GM12878 (cell line): ENCODE data around the gene SCEL. TPM values are rescaled to one million over a fixed set of nuclear protein-coding genes. Genes with fewer than 3 reads are reported as not detected.
A peak's percentile ranks its signal among the peaks of the same experiment; 100 is the strongest.

ENCODE experiments used
- ATAC-seq: fragments of 200-7000 bp; cut with Tn5 transposase; 3 replicates; pipeline ENCODE4 v1.9.1; 2020; ENCODE audit warnings: mild to moderate bottlenecking, moderate library complexity
- BruUV-seq: library from RNA; stranded (reverse); fragments of 400-500 nt; replicated peaks from 2 replicates; lab custom pipeline; 2021; lab: Mats Ljungman, UMichigan
- CTCF ChIA-PET: fragments of 300-600 bp; sonication (Branson Sonifier 250); formaldehyde crosslinking; extraction: SDS; loops from one replicate; lab custom pipeline; 2021; ENCODE audit warnings: inconsistent platforms; lab: Yijun Ruan, JAX
- POLR2A ChIA-PET: fragments of 350-600 bp; formaldehyde crosslinking; extraction: SDS; loops from one replicate; lab custom pipeline; 2021; ENCODE audit warnings: inconsistent platforms; lab: Charles Lee
- RAD21 ChIA-PET: fragments of 300-600 bp; sonication (Branson Sonifier 250); formaldehyde crosslinking; loops from one replicate; lab custom pipeline; 2023; ENCODE audit warnings: antibody characterized with exemption; ENCODE audit not compliant: unreplicated experiment; lab: Charles Lee
- SMC1A ChIA-PET: fragments of 300-600 bp; sonication (Branson Sonifier 250); formaldehyde crosslinking; loops from one replicate; lab custom pipeline; 2023; ENCODE audit not compliant: unreplicated experiment, uncharacterized antibody; lab: Charles Lee
- DNase-seq: peaks from one replicate; pipeline ENCODE4 v3.0.0-alpha.2; 2011; ENCODE audit warnings: low read depth, low spot score
- FAIRE-seq: peaks from 3 replicates; lab custom pipeline; 2011; peaks lifted over from hg19 to GRCh38; lab: Jason Lieb, UNC
- H2AFZ ChIP-seq: 2 replicates; pipeline ENCODE4 v1.6.0; 2011; ENCODE audit warnings: low read depth, low read length, control low read depth; ENCODE audit not compliant: control insufficient read depth
- H3K27ac ChIP-seq: 2 replicates; pipeline ENCODE4 v1.5.1; 2011; ENCODE audit warnings: control low read depth; ENCODE audit not compliant: control insufficient read depth, insufficient read depth
- H3K27me3 ChIP-seq, 2 experiments: replicated peaks in 1 of 2; 2 replicates each; pipeline versions ENCODE4 v1.6.0 to v1.6.1; 2011; ENCODE audit warnings: low read length in 1 of 2; ENCODE audit not compliant: control insufficient read depth in 2 of 2, insufficient read depth in 2 of 2
- H3K36me3 ChIP-seq, 2 experiments: 2 replicates each; pipeline ENCODE4 v1.5.1; 2011; ENCODE audit warnings: low read length in 1 of 2; ENCODE audit not compliant: control insufficient read depth in 2 of 2, insufficient read depth in 2 of 2
- H3K4me1 ChIP-seq: 2 replicates; pipeline ENCODE4 v1.6.1; 2011; ENCODE audit warnings: mild to moderate bottlenecking, low read length, moderate library complexity, mixed read lengths; ENCODE audit not compliant: control insufficient read depth, insufficient read depth
- H3K4me2 ChIP-seq: 2 replicates; pipeline ENCODE4 v1.6.0; 2011; ENCODE audit warnings: control low read depth; ENCODE audit not compliant: control insufficient read depth, insufficient read depth
- H3K4me3 ChIP-seq: fragments of 200-600 bp; sonication (generic); 2 replicates; pipeline ENCODE4 v1.5.1; 2016
- H3K79me2 ChIP-seq: 2 replicates; pipeline ENCODE4 v1.6.0; 2011; ENCODE audit warnings: low read length; ENCODE audit not compliant: control insufficient read depth, insufficient read depth
- H3K9ac ChIP-seq: 2 replicates; pipeline ENCODE4 v1.8.0; 2011; ENCODE audit warnings: low read length, control low read depth, mixed read lengths; ENCODE audit not compliant: control insufficient read depth, insufficient read depth
- H3K9me3 ChIP-seq: replicated peaks from 3 replicates; pipeline ENCODE4 v1.5.1; 2011; ENCODE audit warnings: mild to moderate bottlenecking, low read length; ENCODE audit not compliant: control insufficient read depth, insufficient read depth
- H4K20me1 ChIP-seq: 2 replicates; pipeline ENCODE4 v1.6.0; 2011; ENCODE audit not compliant: control insufficient read depth, insufficient read depth
- BMI1 ChIP-seq: fragments of 450-650 bp; IDR thresholded peaks from 2 replicates; pipeline ENCODE4 v1.6.1; 2016; ENCODE audit warnings: mild to moderate bottlenecking, moderate library complexity, borderline replicate concordance
- CHD1 ChIP-seq: IDR thresholded peaks from 2 replicates; pipeline ENCODE4 v1.6.1; 2012; ENCODE audit warnings: low read depth, low read length, improper control_type of control experiment
- CHD4 ChIP-seq: fragments of 200-600 bp; sonication (generic); IDR thresholded peaks from 2 replicates; pipeline ENCODE4 v1.6.1; 2016; ENCODE audit warnings: mild to moderate bottlenecking
- POU2F2 ChIP-seq: IDR thresholded peaks from 3 replicates; pipeline ENCODE4 v1.6.1; 2011; ENCODE audit warnings: low read depth, mild to moderate bottlenecking, low read length, borderline replicate concordance
- SMARCA5 ChIP-seq: fragments of 450-650 bp; IDR thresholded peaks from 2 replicates; pipeline ENCODE4 v1.6.1; 2017; ENCODE audit warnings: mild to moderate bottlenecking
- TAF1 ChIP-seq: IDR thresholded peaks from 2 replicates; pipeline ENCODE4 v1.6.1; 2011; ENCODE audit warnings: mild to moderate bottlenecking, low read depth, low read length, borderline replicate concordance
- WGBS: methylation state at CpG from one replicate; pipeline ENCODE4 v1.1.6; 2016; ENCODE audit warnings: low lambda C conversion rate; ENCODE audit not compliant: insufficient replicate concordance, insufficient coverage; ENCODE audit errors: missing lambda C conversion rate; 5-methylcytosine and 5-hydroxymethylcytosine counted together
- in situ Hi-C: fragments of 300-500 bp; cut with MboI; formaldehyde crosslinking; loops from 9 replicates; pipeline ENCODE4 v1.14.3; 2018; ENCODE audit warnings: mixed read lengths
- intact Hi-C: fragments of 100-400 bp; cut with micrococcal nuclease; formaldehyde crosslinking; loops from one replicate; pipeline ENCODE4 v1.14.2; 2022; ENCODE audit not compliant: unreplicated experiment
- polyA plus RNA-seq, 11 experiments: library from polyadenylated mRNA; depleted of rRNA in 4 of 11; unstranded in 6 of 11; stranded (reverse) in 5 of 11; fragments of >200 nt; fragmentation: Nextera tagmentation in 4 of 11; fragmentation: Illumina TruSeq in 1 of 11; extraction: Ambion mirVana in 4 of 11; extraction: Trizol in 1 of 11; gene quantifications; 1 replicate in 1 of 11; 2 replicates in 10 of 11; pipeline versions ENCODE4 v1.2.1 to v1.2.3, GENCODE V29; 2011 to 2016; ENCODE audit warnings: inconsistent platforms in 2 of 11, missing spikeins in 2 of 11, low read depth in 1 of 11
- total RNA-seq, 4 experiments: library from RNA; depleted of rRNA in 3 of 4; stranded (reverse); fragments of >200 nt in 3 of 4; fragmentation: Illumina TruSeq in 1 of 4; extraction: Trizol in 1 of 4; gene quantifications; 2 replicates each; pipeline versions ENCODE4 v1.2.1 to v1.2.3, GENCODE V29; 2013 to 2021
- TF ChIP-seq, protein P1 (sequence below): fragments of 450-650 bp; conservative IDR thresholded peaks from 2 replicates; pipeline ENCODE4 v1.6.1; 2017; ENCODE audit warnings: mild to moderate bottlenecking, moderate library complexity

The SCEL gene
- total and polyA plus RNA-seq, 10 of the 15 experiments (the other 5 are each of a cell fraction or from before 2014, with no cell fraction given): 0.09 to 0.68 (median 0.16) TPM; not detected in 1

DNA sequence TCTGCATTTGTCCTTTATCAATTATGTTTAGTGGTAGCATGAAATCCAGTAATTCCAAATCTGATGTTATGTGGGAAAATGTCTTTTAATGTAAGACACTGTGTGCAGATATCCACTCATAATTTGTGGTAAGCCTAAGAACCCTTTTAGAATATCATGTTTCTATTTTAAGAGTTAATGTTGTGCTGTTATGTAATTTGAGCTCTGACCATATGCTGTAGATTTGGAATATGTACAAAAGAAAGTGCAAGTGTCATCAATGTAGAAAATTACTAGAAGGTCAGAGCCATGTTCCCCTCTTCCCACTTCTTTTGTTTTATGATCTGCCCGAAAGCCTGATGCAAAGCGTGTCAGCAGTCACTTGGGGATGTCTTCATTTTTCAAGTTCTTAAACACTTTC lies 44.5 kb downstream of the SCEL start (continued):
- TF ChIP-seq CHD1 (no peak), CHD4 (no peak), TAF1 (no peak)

DNA sequence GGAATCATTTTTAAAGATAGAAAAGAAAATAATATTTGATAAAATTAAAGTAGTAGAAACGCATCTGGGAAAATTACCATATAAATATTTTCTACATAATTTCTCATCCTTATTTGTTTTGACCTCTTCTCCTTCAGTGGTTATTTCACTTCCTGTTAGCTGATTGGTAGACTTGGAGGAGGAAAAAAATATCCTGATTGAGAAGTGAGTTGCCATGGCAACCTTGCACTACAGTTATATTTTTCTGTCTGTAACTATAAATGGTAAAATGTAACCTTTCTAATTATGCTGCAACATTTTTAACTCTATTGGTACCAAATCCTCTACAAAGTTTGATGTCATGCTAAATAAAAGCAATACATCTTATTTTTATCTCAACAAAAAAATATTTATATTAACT lies 45.2 kb downstream of the SCEL start:
- in situ Hi-C loops (no loop called here), intact Hi-C loops (no loop called here)
- ChIA-PET RAD21 (no interaction called here), SMC1A (no interaction called here), POLR2A (no interaction called here), CTCF (interaction anchor here (0.9 kb wide), 2 partner anchors 12 to 88 kb away, joined by 3 read pairs; no protein-coding TSS in a partner anchor)
- Histone ChIP-seq H3K36me3 (no peaks in the 10 kb centered on the region), H3K4me3 (no peak overlapping the region), H3K27me3 (no peaks in the 10 kb centered on the region; a peak in 2 of 4 replicates), H3K4me2 (no peak overlapping the region), H2AFZ (no peak overlapping the region), H3K9me3 (no peaks in the 10 kb centered on the region), H3K79me2 (no peaks in the 10 kb centered on the region), H3K4me1 (no peaks in the 10 kb centered on the region), H3K9ac (no peak overlapping the region), H4K20me1 (no peaks in the 10 kb centered on the region), H3K27ac (no peak overlapping the region)
- 94% methylated on average over 1 of the region's 1 CpG for WGBS
- DNase-seq (no peak), ATAC-seq (no peak), FAIRE-seq (no peak)
- BruUV-seq: no TSS peak
- peak; percentile 57; the same call in 1 of the 2 replicates for TF ChIP-seq BMI1
- no peak for TF ChIP-seq POU2F2
- TF ChIP-seq SMARCA5: no peak
- TF ChIP-seq, protein P1, sequence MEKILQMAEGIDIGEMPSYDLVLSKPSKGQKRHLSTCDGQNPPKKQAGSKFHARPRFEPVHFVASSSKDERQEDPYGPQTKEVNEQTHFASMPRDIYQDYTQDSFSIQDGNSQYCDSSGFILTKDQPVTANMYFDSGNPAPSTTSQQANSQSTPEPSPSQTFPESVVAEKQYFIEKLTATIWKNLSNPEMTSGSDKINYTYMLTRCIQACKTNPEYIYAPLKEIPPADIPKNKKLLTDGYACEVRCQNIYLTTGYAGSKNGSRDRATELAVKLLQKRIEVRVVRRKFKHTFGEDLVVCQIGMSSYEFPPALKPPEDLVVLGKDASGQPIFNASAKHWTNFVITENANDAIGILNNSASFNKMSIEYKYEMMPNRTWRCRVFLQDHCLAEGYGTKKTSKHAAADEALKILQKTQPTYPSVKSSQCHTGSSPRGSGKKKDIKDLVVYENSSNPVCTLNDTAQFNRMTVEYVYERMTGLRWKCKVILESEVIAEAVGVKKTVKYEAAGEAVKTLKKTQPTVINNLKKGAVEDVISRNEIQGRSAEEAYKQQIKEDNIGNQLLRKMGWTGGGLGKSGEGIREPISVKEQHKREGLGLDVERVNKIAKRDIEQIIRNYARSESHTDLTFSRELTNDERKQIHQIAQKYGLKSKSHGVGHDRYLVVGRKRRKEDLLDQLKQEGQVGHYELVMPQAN: no peak
